Liver (tissue), 9 donors: Measurements from ENCODE around the gene OSGIN1. TPM values are rescaled to one million over a fixed set of nuclear protein-coding genes. Genes with fewer than 3 reads are reported as not detected.

ENCODE experiments used
- DNase-seq: peaks from one replicate; pipeline ENCODE4 v3.0.0-alpha.2; 2017; ENCODE audit warnings: low spot score
- H3K27ac ChIP-seq, 2 donors: one replicate each; pipeline ENCODE4 v1.7.0; 2013; ENCODE audit warnings: inconsistent platforms in 2 of 2, low read length in 2 of 2, control low read depth in 1 of 2, low read depth in 1 of 2, mild to moderate bottlenecking in 1 of 2
- H3K27me3 ChIP-seq, 4 donors: one replicate each; pipeline versions ENCODE4 v1.6.1 to v1.7.0; 2013; ENCODE audit warnings: low read length in 3 of 4, inconsistent platforms in 1 of 4, mild to moderate bottlenecking in 1 of 4, moderate library complexity in 1 of 4; ENCODE audit not compliant: control insufficient read depth in 4 of 4, insufficient read depth in 4 of 4
- H3K36me3 ChIP-seq, 4 donors: one replicate each; pipeline versions ENCODE4 v1.6.1 to v1.7.0; 2013; ENCODE audit warnings: low read length in 3 of 4, mild to moderate bottlenecking in 3 of 4, low read depth in 1 of 4, moderate library complexity in 1 of 4; ENCODE audit not compliant: control insufficient read depth in 4 of 4, insufficient read depth in 3 of 4
- H3K4me1 ChIP-seq, 4 donors: one replicate each; pipeline versions ENCODE4 v1.6.1 to v1.7.0; 2013; ENCODE audit warnings: low read length in 3 of 4, mild to moderate bottlenecking in 3 of 4, moderate library complexity in 1 of 4; ENCODE audit not compliant: control insufficient read depth in 4 of 4, insufficient read depth in 4 of 4
- H3K4me3 ChIP-seq, 3 donors: one replicate each; pipeline versions ENCODE4 v1.6.1 to v1.7.0; 2013; ENCODE audit warnings: low read length in 3 of 3, control low read depth in 1 of 3, low read depth in 1 of 3, mild to moderate bottlenecking in 1 of 3
- H3K9ac ChIP-seq, 2 donors: one replicate each; pipeline ENCODE4 v1.7.0; 2013; ENCODE audit warnings: low read length in 2 of 2, mild to moderate bottlenecking in 2 of 2, moderate library complexity in 2 of 2, control low read depth in 1 of 2, low read depth in 1 of 2
- H3K9me3 ChIP-seq, 4 donors: one replicate each; pipeline versions ENCODE4 v1.6.1 to v1.7.0; 2013; ENCODE audit warnings: low read length in 3 of 4; ENCODE audit not compliant: control insufficient read depth in 4 of 4
- ATF3 ChIP-seq: IDR thresholded peaks from 2 replicates; pipeline ENCODE4 v1.6.1; 2016; ENCODE audit warnings: antibody characterized with exemption
- CTCF ChIP-seq: fragments of 150-350 bp; IDR thresholded peaks from 2 replicates; pipeline ENCODE4 v1.5.1; 2017; ENCODE audit warnings: improper control_type of control experiment, low read depth, low read length; ENCODE audit not compliant: missing input control
- EGR1 ChIP-seq, 2 donors: IDR thresholded peaks; 2 replicates each; pipeline ENCODE4 v1.6.1; 2016 to 2018; ENCODE audit warnings: antibody characterized with exemption in 2 of 2, low read depth in 2 of 2
- FOXA1 ChIP-seq: IDR thresholded peaks from 2 replicates; pipeline ENCODE4 v1.6.1; 2016; ENCODE audit warnings: antibody characterized with exemption
- FOXA2 ChIP-seq: IDR thresholded peaks from 2 replicates; pipeline ENCODE4 v1.6.1; 2016; ENCODE audit warnings: antibody characterized with exemption
- GABPA ChIP-seq, 2 donors: IDR thresholded peaks in 1 of 2; conservative IDR thresholded peaks in 1 of 2; 2 replicates each; pipeline ENCODE4 v1.6.1; 2016; ENCODE audit warnings: antibody characterized with exemption in 2 of 2, mild to moderate bottlenecking in 1 of 2, moderate library complexity in 1 of 2
- HNF4A ChIP-seq, 2 donors: conservative IDR thresholded peaks; 2 replicates each; pipeline ENCODE4 v1.6.1; 2016; ENCODE audit warnings: antibody characterized with exemption in 2 of 2, mild to moderate bottlenecking in 2 of 2
- HNF4G ChIP-seq: IDR thresholded peaks from 2 replicates; pipeline ENCODE4 v1.6.1; 2016; ENCODE audit warnings: antibody characterized with exemption
- JUND ChIP-seq, 2 donors: IDR thresholded peaks; 2 replicates each; pipeline ENCODE4 v1.6.1; 2016; ENCODE audit warnings: antibody characterized with exemption in 2 of 2
- NR2F2 ChIP-seq: IDR thresholded peaks from 2 replicates; pipeline ENCODE4 v1.6.1; 2016; ENCODE audit warnings: antibody characterized with exemption
- RAD21 ChIP-seq, 2 donors: IDR thresholded peaks; 2 replicates each; pipeline ENCODE4 v1.6.1; 2016; ENCODE audit warnings: antibody characterized with exemption in 2 of 2, mild to moderate bottlenecking in 2 of 2
- RXRA ChIP-seq, 2 donors: IDR thresholded peaks; 2 replicates each; pipeline ENCODE4 v1.6.1; 2017 to 2018; ENCODE audit warnings: antibody characterized with exemption in 2 of 2, mild to moderate bottlenecking in 1 of 2
- SP1 ChIP-seq: IDR thresholded peaks from 2 replicates; pipeline ENCODE4 v1.6.1; 2018; ENCODE audit warnings: antibody characterized with exemption, mild to moderate bottlenecking
- TAF1 ChIP-seq: conservative IDR thresholded peaks from 2 replicates; pipeline ENCODE4 v1.6.1; 2016; ENCODE audit warnings: antibody characterized with exemption, mild to moderate bottlenecking
- YY1 ChIP-seq: IDR thresholded peaks from 2 replicates; pipeline ENCODE4 v1.6.1; 2016; ENCODE audit warnings: antibody characterized with exemption, mild to moderate bottlenecking
- ZBTB33 ChIP-seq: IDR thresholded peaks from 2 replicates; pipeline ENCODE4 v1.6.1; 2016; ENCODE audit warnings: antibody characterized with exemption
- WGBS: extraction: QIAGEN DNeasy Blood & Tissue Kit; methylation state at CpG from one replicate; pipeline ENCODE4 v1.1.7; 2013; 5-methylcytosine and 5-hydroxymethylcytosine counted together
- polyA plus RNA-seq, 2 donors: library from polyadenylated mRNA; stranded (reverse) in 1 of 2; unstranded in 1 of 2; fragments of 200-250 nt in 1 of 2; fragments of >200 nt in 1 of 2; fragmentation: Nextera tagmentation in 1 of 2; extraction: Ambion mirVana in 1 of 2; gene quantifications; one replicate each; pipeline versions ENCODE4 v1.2.1 to v1.2.3, GENCODE V29; 2013 to 2015
- total RNA-seq, 2 donors: library from RNA; depleted of rRNA; stranded (reverse); fragments of >200 nt; gene quantifications; one replicate each; pipeline ENCODE4 v1.2.3, GENCODE V29; 2014
- TF ChIP-seq, protein P1 (sequence below): IDR thresholded peaks from 2 replicates; pipeline ENCODE4 v1.6.1; 2016; ENCODE audit warnings: antibody characterized with exemption
- TF ChIP-seq, protein P2 (sequence below): IDR thresholded peaks from 2 replicates; pipeline ENCODE4 v1.6.1; 2016; ENCODE audit warnings: antibody characterized with exemption, mild to moderate bottlenecking
- donor health status: healthy.
- donor health status: healthy.
- donor health status: healthy.
- donor health status: healthy.
- donor health status: healthy.

Gene OSGIN1
- total and polyA plus RNA-seq, 4 donors: 7.1 to 90.4 (median 60.4) TPM

DNA sequence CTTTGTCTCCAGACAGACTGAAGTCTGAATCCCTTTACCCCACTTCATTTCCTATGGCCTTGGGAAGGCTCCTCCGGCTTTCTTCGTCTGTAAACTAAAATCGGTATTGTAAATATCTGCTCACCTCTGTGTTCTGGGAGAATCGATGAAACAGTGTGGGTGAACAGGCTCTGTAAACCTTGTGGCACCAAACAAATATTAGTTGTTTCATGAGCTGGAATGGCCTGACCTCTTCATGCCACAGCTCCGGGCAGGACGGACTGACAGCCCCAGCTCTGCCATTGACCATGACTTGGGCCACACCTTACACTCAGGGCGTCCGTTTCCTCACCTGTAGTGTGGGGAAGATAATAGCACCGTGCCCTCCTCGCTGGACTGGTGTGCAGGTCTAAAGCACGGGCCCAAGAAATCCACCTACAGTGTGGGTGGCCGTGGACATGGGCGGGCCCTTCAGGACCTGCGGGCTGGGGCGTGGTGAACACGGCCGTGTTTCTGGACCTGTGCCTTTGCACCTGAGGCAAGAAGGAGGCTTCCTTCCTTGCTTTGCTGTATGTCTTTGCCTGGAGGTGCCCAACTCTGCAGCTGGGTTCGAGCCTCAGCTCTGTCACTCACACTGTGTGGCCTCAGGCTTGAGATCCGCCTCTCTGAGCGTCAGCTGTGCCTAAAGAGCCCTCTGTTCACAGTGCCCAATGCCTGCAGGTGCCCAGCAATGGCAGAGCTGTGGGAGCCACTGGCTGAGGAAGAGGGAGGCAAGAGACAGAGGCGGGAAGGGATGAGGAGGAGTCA lies 6.1 kb upstream of the OSGIN1 start:
- DNase-seq: no peak
- H3K4me3 ChIP-seq: peak overlapping the region; percentile 6 to 61 (median 41)
- WGBS: 37% methylated on average over 21 of the region's 21 CpGs
- TF ChIP-seq NR2F2: no peak
- peak; percentile 50 for TF ChIP-seq TAF1
- TF ChIP-seq CTCF: no peak
- TF ChIP-seq FOXA2: peak; percentile 72
- no peak for TF ChIP-seq HNF4G
- TF ChIP-seq GABPA (IDR thresholded peaks at IDR 0.05 in 1 of 2, conservative IDR thresholded peaks at IDR 0.05 in 1 of 2): no peak
- TF ChIP-seq, protein P1, sequence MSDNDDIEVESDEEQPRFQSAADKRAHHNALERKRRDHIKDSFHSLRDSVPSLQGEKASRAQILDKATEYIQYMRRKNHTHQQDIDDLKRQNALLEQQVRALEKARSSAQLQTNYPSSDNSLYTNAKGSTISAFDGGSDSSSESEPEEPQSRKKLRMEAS: no peak
- no peak for TF ChIP-seq JUND (IDR thresholded peaks at IDR 0.05)
- peak; percentile 78 to 89 for TF ChIP-seq RXRA (IDR thresholded peaks at IDR 0.05)
- TF ChIP-seq FOXA1: peak; percentile 64
- TF ChIP-seq ZBTB33: peak; percentile 51
- TF ChIP-seq HNF4A (conservative IDR thresholded peaks at IDR 0.05): peak; percentile 64 to 66
- peak in 1 of 2 donors; percentile 31 for TF ChIP-seq RAD21 (IDR thresholded peaks at IDR 0.05)
- TF ChIP-seq SP1: peak; percentile 81
- TF ChIP-seq, protein P2, sequence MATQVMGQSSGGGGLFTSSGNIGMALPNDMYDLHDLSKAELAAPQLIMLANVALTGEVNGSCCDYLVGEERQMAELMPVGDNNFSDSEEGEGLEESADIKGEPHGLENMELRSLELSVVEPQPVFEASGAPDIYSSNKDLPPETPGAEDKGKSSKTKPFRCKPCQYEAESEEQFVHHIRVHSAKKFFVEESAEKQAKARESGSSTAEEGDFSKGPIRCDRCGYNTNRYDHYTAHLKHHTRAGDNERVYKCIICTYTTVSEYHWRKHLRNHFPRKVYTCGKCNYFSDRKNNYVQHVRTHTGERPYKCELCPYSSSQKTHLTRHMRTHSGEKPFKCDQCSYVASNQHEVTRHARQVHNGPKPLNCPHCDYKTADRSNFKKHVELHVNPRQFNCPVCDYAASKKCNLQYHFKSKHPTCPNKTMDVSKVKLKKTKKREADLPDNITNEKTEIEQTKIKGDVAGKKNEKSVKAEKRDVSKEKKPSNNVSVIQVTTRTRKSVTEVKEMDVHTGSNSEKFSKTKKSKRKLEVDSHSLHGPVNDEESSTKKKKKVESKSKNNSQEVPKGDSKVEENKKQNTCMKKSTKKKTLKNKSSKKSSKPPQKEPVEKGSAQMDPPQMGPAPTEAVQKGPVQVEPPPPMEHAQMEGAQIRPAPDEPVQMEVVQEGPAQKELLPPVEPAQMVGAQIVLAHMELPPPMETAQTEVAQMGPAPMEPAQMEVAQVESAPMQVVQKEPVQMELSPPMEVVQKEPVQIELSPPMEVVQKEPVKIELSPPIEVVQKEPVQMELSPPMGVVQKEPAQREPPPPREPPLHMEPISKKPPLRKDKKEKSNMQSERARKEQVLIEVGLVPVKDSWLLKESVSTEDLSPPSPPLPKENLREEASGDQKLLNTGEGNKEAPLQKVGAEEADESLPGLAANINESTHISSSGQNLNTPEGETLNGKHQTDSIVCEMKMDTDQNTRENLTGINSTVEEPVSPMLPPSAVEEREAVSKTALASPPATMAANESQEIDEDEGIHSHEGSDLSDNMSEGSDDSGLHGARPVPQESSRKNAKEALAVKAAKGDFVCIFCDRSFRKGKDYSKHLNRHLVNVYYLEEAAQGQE: no peak
- no peak for TF ChIP-seq ATF3
- no peak for TF ChIP-seq EGR1 (IDR thresholded peaks at IDR 0.05; ENCODE audit: low read depth in 2 of 2)
- TF ChIP-seq YY1: peak; percentile 66
- no peaks in the 10 kb centered on the region for H3K27me3 ChIP-seq
- no peaks in the 10 kb centered on the region for H3K9me3 ChIP-seq
- H3K9ac ChIP-seq: peak overlapping the region in 1 of 2 donors; percentile 32
- H3K4me1 ChIP-seq: peaks cover 24 to 70% (median 64%) of the 10 kb centered on the region in 4 donors
- no peaks in the 10 kb centered on the region for H3K36me3 ChIP-seq
- H3K27ac ChIP-seq: peak overlapping the region; percentile 90 to 93
